Bone marrow (tissue), 2 donors: Measurements from ENCODE around the gene ACLY.
"Not testable (repeated sequence)": the region's sequence is repeated elsewhere in the genome, so short reads cannot be mapped to it uniquely, and the experiment has no call there.

Source experiments
- DNase-seq, 2 donors: peaks; one replicate each; lab custom pipeline; 2025; lab: John Stamatoyannopoulos, UW

Gene ACLY

GRCh38 chr17:41939693-41940090 lies 20.9 kb upstream of the ACLY start:
- no peak for DNase-seq

GRCh38 chr17:41939044-41939692 lies 20.4 kb upstream of the ACLY start:
- no peak for DNase-seq

GRCh38 chr17:41937970-41938954 lies 19.5 kb upstream of the ACLY start:
- DNase-seq: no peak

GRCh38 chr17:41935641-41936040 lies 16.9 kb upstream of the ACLY start:
- DNase-seq: no peak

GRCh38 chr17:41932816-41933389 lies 14.2 kb upstream of the ACLY start:
- DNase-seq: peak; percentile 5 to 76

- DNase-seq: not testable (repeated sequence)
Measured at GRCh38 chr17:41931715-41932114, 13.0 kb upstream of the ACLY start.

GRCh38 chr17:41930833-41931156 lies 12.0 kb upstream of the ACLY start:
- not testable (repeated sequence) for DNase-seq

- DNase-seq: peak; percentile 84 to 98
Measured at GRCh38 chr17:41930009-41930832, 11.5 kb upstream of the ACLY start, which contains the start of gene ODAD4. Gene ODAD4, plus strand, starts transcription at chr17:41930617. Its CDS starts 107 bp downstream, at chr17:41930724.

- DNase-seq: no peak
Measured at GRCh38 chr17:41928693-41929251, 10.0 kb upstream of the ACLY start.

GRCh38 chr17:41925991-41926590 lies 7.3 kb upstream of the ACLY start:
- DNase-seq: no peak

- DNase-seq: no peak
Measured at GRCh38 chr17:41920580-41920955, 1.8 kb upstream of the ACLY start.

GRCh38 chr17:41919840-41920579 lies 1.3 kb upstream of the ACLY start:
- no peak for DNase-seq

GRCh38 chr17:41919165-41919817 lies 540 bp upstream of the ACLY start:
- no peak for DNase-seq

GRCh38 chr17:41917679-41918313 lies 955 bp downstream of the ACLY start:
- no peak for DNase-seq

GRCh38 chr17:41917192-41917591 lies 1.6 kb downstream of the ACLY start:
- no peak for DNase-seq

GRCh38 chr17:41915566-41915965 lies 3.2 kb downstream of the ACLY start:
- DNase-seq: no peak

- no peak for DNase-seq
Measured at GRCh38 chr17:41915020-41915419, 3.7 kb downstream of the ACLY start.

GRCh38 chr17:41914358-41914766 lies 4.4 kb downstream of the ACLY start:
- no peak for DNase-seq

GRCh38 chr17:41913798-41914197 lies 5.0 kb downstream of the ACLY start:
- DNase-seq: no peak
